Measurements from ENCODE around the gene RBFOX1.

The RBFOX1 gene

DNA sequence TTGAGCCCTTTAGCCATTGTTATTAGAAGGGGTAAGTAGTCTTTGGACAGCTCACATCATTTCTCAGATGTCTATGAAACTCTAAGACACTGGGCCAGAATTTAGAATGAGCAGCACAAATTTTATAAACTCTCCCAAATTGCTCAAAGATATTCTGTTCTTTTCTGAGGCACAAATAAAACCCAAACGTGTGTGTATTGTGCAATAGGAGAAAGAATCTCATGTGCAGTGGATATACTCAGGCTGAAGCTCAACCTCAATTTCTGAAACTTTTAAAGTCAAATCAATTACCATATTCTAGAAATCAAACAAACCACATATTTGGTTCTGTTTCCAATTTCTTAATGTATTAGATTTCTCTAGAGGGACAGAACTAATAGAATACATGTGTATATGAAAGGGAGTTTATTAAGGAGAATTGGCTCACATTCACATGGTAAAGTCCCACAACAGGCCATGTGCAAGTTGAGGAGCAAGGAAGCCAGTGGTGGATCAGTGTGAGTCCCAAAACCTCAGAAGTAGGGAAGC is 403.6 kb downstream of the RBFOX1 start:
- Histone ChIP-seq H3K9ac (ENCODE audit: low read length) (no peak overlapping the region), H3K9me2 (ENCODE audit: low read depth, low read length) (no peaks in the 10 kb centered on the region), H2AFZ (ENCODE audit: low read length) (no peak overlapping the region), H4K20me1 (ENCODE audit: insufficient read depth, low read length) (no peaks in the 10 kb centered on the region), H3K27ac (ENCODE audit: low read depth, low read length, poor library complexity, severe bottlenecking) (no peak overlapping the region), H3K79me2 (ENCODE audit: insufficient read depth, low read length) (no peaks in the 10 kb centered on the region), H3K4me1 (ENCODE audit: insufficient read depth, low read length, severe bottlenecking) (no peaks in the 10 kb centered on the region), H3K4me3 (ENCODE audit: low read depth, low read length, poor library complexity, severe bottlenecking) (no peak overlapping the region), H3K9me3 (ENCODE audit: low read length) (no peaks in the 10 kb centered on the region), H3K36me3 (ENCODE audit: insufficient read depth, low read length) (no peaks in the 10 kb centered on the region), H3F3A (ENCODE audit: insufficient read depth, low read length) (no peaks in the 10 kb centered on the region), H3K4me2 (ENCODE audit: low read length) (no peak overlapping the region), H3K27me3 (ENCODE audit: insufficient read depth, low read length) (no peaks in the 10 kb centered on the region)
- TF ChIP-seq EZH2 (IDR thresholded peaks at IDR 0.05; ENCODE audit: borderline replicate concordance, low read length) (no peak), CTCF (IDR thresholded peaks at IDR 0.05; ENCODE audit: low read length) (no peak)

GRCh38 chr16:7742626-7743025 is 410.0 kb downstream of the RBFOX1 start:
- Histone ChIP-seq H3K27me3 (ENCODE audit: insufficient read depth, low read length) (no peaks in the 10 kb centered on the region), H3K4me1 (ENCODE audit: insufficient read depth, low read length, severe bottlenecking) (no peaks in the 10 kb centered on the region), H3K4me3 (ENCODE audit: low read depth, low read length, poor library complexity, severe bottlenecking) (no peak overlapping the region), H3F3A (ENCODE audit: insufficient read depth, low read length) (no peaks in the 10 kb centered on the region), H4K20me1 (ENCODE audit: insufficient read depth, low read length) (no peaks in the 10 kb centered on the region), H3K79me2 (ENCODE audit: insufficient read depth, low read length) (no peaks in the 10 kb centered on the region), H3K9me2 (ENCODE audit: low read depth, low read length) (no peaks in the 10 kb centered on the region), H3K27ac (ENCODE audit: low read depth, low read length, poor library complexity, severe bottlenecking) (no peak overlapping the region), H3K9me3 (ENCODE audit: low read length) (no peaks in the 10 kb centered on the region), H3K9ac (ENCODE audit: low read length) (no peak overlapping the region), H3K4me2 (ENCODE audit: low read length) (no peak overlapping the region), H3K36me3 (ENCODE audit: insufficient read depth, low read length) (no peaks in the 10 kb centered on the region), H2AFZ (ENCODE audit: low read length) (no peak overlapping the region)
- TF ChIP-seq CTCF (IDR thresholded peaks at IDR 0.05; ENCODE audit: low read length), result no peak

GRCh38 chr16:7744546-7745264 is 412.1 kb downstream of the RBFOX1 start:
- H2AFZ ChIP-seq (ENCODE audit: low read length), result no peak overlapping the region
- TF ChIP-seq CTCF (IDR thresholded peaks at IDR 0.05; ENCODE audit: low read length), result no peak
- no peak for TF ChIP-seq EZH2 (IDR thresholded peaks at IDR 0.05; ENCODE audit: borderline replicate concordance, low read length)
- no peaks in the 10 kb centered on the region for H3K9me3 ChIP-seq (ENCODE audit: low read length)
- H3K9ac ChIP-seq (ENCODE audit: low read length), result no peak overlapping the region
- no peaks in the 10 kb centered on the region for H3K36me3 ChIP-seq (ENCODE audit: insufficient read depth, low read length)
- no peak overlapping the region for H3K4me2 ChIP-seq (ENCODE audit: low read length)
- H3F3A ChIP-seq (ENCODE audit: insufficient read depth, low read length), result no peaks in the 10 kb centered on the region
- H3K27me3 ChIP-seq (ENCODE audit: insufficient read depth, low read length), result no peaks in the 10 kb centered on the region
- no peak overlapping the region for H3K4me3 ChIP-seq (ENCODE audit: low read depth, low read length, poor library complexity, severe bottlenecking)
- no peaks in the 10 kb centered on the region for H3K9me2 ChIP-seq (ENCODE audit: low read depth, low read length)
- H4K20me1 ChIP-seq (ENCODE audit: insufficient read depth, low read length), result no peaks in the 10 kb centered on the region
- no peaks in the 10 kb centered on the region for H3K4me1 ChIP-seq (ENCODE audit: insufficient read depth, low read length, severe bottlenecking)
- no peak overlapping the region for H3K27ac ChIP-seq (ENCODE audit: low read depth, low read length, poor library complexity, severe bottlenecking)
- no peaks in the 10 kb centered on the region for H3K79me2 ChIP-seq (ENCODE audit: insufficient read depth, low read length)

Measured in OCI-LY1 (cell line).